ENCODE measurements around the gene GRM5.

The GRM5 gene

GRCh38 chr11:88603091-88603867 is 462.5 kb downstream of the GRM5 start:
- DNase-seq = no peak

- DNase-seq = no peak
Observed at GRCh38 chr11:88597387-88597786, 468.4 kb downstream of the GRM5 start.

GRCh38 chr11:88596786-88597185 is 469.0 kb downstream of the GRM5 start:
- no peak for DNase-seq

GRCh38 chr11:88594274-88594950 is 471.4 kb downstream of the GRM5 start:
- no peak for DNase-seq

GRCh38 chr11:88590361-88590760 is 475.4 kb downstream of the GRM5 start:
- no peak for DNase-seq

- DNase-seq = no peak
Observed at GRCh38 chr11:88583251-88583650, 482.5 kb downstream of the GRM5 start.

GRCh38 chr11:88579466-88579865 is 486.3 kb downstream of the GRM5 start:
- DNase-seq = no peak

GRCh38 chr11:88576741-88577140 is 489.0 kb downstream of the GRM5 start:
- no peak for DNase-seq

- DNase-seq = no peak
Observed at GRCh38 chr11:88575916-88576315, 489.9 kb downstream of the GRM5 start.

- DNase-seq = no peak
Observed at GRCh38 chr11:88569342-88569741, 496.4 kb downstream of the GRM5 start.

GRCh38 chr11:88555829-88556202 is 510.0 kb downstream of the GRM5 start:
- no peak for DNase-seq

- DNase-seq = no peak
Observed at GRCh38 chr11:88555018-88555828, 510.6 kb downstream of the GRM5 start.

GRCh38 chr11:88553204-88553603 is 512.6 kb downstream of the GRM5 start:
- DNase-seq = no peak

- peak; percentile 29 to 62 for DNase-seq
Observed at GRCh38 chr11:88552379-88553062, 513.3 kb downstream of the GRM5 start.

- DNase-seq = no peak
Observed at GRCh38 chr11:88544656-88545280, 521.0 kb downstream of the GRM5 start.

- peak; percentile 79 to 95 for DNase-seq
Observed at GRCh38 chr11:88543902-88544655, 521.7 kb downstream of the GRM5 start.

GRCh38 chr11:88541006-88541405 is 524.8 kb downstream of the GRM5 start:
- DNase-seq = peak; percentile 41 to 66

- peak; percentile 28 to 58 for DNase-seq
Observed at GRCh38 chr11:88538098-88538497, 527.7 kb downstream of the GRM5 start.

- DNase-seq = no peak
Observed at GRCh38 chr11:88537613-88538012, 528.2 kb downstream of the GRM5 start.

GRCh38 chr11:88536616-88537265 is 529.0 kb downstream of the GRM5 start:
- no peak for DNase-seq

- DNase-seq = peak; percentile 10 to 36
Observed at GRCh38 chr11:88535916-88536547, 529.8 kb downstream of the GRM5 start.
